Putamen (tissue), 1 donor: ENCODE data around the gene INHBB.
"Not testable (repeated sequence)": the region's sequence is repeated elsewhere in the genome, so short reads cannot be mapped to it uniquely, and the experiment has no call there.

Source experiments
- DNase-seq: peaks from one replicate; pipeline ENCODE4 v3.0.0-alpha.2; 2016; ENCODE audit warnings: low spot score

The INHBB gene

DNA sequence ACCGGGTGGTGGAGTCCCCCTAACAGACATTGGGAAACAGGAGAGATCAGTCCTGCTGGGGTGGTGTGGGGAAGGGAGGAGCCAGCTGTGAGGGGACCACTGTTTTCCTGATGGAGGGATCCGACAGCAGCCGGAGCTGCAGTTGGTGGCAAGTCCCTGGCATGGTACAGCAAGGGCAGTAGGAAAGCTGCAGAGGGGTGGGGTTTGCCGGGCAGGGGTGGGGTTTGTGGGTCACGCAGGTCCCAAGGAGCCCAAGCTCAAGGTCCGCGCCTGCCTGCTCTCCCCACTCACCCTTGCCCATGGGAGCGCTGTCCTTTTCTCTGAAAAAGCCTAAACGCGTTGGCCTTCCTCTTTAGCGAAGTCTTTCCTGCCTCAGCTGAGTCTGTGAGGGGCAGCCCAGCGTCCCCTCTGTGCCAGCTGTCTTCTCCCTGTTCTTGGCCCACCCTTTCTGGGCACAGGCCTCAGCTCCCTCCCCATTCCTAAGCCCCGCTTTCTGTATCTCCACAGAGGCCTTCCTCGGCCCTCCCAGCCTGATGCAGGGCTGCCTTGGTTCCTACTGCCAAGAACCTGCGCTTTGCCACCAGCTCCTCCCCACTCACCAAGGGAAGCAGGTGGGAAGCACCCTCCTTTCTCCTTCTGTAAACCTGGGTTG, 29.3 kb upstream of the INHBB start:
- DNase-seq: no peak

DNA sequence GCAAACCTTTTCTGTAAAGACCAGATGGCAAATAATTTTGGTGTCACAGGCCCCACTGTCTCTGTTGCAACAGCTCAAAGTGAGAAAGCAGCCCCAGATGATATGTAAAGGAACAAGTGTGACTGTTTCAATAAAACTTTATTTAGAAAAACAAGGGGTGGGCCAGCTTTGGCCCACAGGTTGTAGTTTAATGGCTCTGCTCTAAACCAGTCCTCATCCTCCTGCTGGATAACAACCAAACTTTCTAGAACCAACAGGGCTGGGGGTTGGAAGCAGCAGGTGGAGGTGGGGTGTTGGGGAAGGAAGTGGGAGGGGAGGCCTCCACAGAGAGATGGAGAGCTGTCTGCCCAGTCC, 28.8 kb upstream of the INHBB start:
- DNase-seq: no peak

DNA sequence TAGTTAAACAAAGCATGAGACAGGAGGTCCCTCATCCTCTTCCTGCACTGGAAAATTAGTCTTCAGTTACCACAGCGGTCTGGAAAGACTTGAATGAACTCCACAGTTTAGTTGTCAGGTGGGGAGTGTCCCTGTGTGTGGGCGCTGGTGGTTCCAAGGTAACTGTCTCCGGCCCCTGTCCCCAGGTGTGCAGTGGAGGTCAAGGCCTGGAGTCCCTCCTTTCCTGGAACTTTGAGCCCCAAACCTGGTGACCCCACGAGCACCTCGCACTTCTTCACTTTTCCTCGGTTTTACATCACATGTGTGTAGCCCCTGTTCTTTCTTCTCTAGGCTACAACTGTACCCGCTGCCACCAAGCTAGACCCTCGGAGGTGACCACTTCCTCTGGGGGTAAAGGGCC, 28.0 kb upstream of the INHBB start:
- DNase-seq: no peak

DNA sequence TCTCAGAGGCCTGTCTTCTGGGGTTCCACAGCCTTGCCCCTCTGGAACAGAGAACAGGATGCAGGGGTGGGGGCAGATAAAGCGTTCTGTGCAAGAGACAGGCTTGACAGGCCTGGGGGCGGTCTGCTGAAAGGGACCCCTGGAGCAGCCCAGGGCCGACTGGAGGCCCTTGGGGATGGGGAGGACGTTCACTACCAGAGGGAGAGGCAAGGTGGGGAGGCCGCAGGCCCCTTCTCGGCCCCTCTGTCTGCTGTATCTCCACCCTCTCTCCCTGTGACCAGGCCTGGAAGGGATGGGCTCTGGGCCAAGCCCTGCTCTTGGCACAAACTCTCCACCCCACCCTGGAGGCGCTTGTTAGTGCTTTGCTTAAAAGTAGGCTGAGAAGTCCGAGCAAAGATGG, 27.3 kb upstream of the INHBB start:
- no peak for DNase-seq

DNA sequence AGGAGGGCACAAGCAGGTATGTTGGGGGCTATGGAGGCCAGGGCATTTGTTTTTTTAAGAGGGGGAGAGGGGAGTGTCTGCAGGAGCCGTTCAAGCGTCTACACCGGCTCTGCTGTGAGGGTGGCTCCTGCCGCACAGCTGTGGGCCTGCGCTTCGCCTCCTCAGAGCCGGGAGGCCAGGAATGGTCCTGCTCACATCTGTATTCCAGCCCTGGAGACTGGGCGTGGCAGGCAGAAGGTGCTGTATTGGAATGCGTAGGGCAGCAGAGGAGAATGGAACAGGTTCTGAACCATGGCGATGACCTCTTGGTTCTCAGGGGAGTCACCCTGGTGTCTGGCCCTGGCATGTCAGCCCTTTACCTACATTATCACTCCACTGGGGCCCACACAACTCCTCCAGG, 26.8 kb upstream of the INHBB start:
- DNase-seq: no peak

DNA sequence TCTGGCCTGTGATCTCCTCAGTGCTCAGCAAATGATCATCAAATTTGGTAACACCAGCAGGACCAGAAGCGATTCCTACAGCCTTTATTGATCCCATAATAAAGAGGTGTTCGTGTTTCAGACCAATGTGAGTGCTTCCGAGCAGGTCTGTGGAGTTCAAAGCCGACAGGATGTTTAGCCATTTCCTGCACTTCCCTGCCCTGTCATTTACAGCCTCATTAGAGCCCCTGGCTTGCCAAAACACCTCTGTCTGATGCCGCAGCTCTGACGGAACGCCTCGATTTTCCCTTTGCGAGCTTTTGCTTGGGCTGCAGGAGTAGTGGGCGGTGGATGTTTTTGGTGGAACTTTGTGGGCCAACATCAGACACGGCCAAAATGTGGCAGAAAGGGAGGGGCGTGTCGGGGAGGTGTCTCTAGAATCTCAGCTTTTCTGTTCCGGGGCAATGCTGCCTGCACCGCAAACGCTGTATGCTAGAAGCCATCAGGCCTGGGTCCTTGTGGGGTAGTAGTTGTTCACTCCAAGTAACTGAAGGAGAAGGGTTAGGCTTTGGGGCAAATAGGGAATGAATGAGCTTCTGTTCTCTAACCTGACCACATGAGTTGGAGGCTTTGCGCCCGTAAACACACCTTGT, 26.1 kb upstream of the INHBB start:
- no peak for DNase-seq

DNA sequence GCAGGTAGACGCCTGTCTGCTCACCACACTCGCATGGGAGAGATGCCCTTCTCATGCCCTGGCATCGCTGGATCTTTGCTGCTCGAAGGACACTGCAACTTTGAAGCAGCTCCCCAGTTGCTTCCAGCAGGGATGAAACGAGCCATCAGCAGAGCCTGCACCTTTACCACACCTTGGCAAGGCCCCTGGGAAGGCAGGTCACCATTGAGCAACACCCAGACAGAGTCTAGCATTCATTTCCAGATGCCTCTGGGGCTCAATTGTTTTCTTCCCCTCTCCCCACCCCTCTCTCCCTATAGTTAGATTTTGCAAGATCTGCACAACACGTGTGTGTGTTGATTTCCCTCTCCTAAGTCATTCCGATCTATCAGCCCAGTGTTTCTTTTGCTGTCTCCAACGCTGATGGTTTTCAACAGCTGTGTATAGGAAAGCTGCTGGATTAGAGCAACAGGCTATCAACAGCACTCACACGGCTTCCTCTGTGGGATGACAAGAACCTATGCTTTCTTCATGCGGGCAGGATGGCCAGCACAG, 25.6 kb upstream of the INHBB start:
- DNase-seq: no peak

DNA sequence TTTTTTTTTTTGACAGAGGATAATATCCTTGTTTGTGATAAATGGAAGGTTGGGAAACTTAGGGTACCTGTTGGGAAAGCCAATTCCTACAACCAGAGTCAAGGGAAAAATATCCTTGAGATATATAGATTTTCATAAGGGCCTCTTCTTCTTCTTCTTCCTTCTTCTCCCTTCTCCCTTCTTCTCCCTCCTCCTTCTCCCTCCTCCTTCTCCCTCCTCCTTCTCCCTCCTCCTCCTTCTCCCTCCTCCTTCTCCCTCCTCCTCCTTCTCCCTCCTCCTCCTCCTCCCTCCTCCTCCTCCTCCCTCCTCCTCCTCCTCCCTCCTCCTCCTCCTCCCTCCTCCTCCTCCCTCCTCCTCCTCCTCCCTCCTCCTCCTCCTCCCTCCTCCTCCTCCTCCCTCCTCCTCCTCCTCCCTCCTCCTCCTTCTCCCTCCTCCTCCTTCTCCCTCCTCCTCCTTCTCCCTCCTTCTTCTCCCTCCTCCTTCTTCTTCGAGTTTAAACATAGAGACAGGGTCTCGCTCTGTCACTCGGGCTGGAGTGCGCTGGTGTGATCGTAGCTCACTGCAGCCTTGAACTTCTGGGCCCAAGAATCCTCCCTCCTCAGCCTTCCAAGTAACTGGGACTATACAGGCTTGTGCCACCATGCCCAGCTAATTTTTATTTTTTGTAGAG, 24.9 kb upstream of the INHBB start:
- DNase-seq: not testable (repeated sequence)

DNA sequence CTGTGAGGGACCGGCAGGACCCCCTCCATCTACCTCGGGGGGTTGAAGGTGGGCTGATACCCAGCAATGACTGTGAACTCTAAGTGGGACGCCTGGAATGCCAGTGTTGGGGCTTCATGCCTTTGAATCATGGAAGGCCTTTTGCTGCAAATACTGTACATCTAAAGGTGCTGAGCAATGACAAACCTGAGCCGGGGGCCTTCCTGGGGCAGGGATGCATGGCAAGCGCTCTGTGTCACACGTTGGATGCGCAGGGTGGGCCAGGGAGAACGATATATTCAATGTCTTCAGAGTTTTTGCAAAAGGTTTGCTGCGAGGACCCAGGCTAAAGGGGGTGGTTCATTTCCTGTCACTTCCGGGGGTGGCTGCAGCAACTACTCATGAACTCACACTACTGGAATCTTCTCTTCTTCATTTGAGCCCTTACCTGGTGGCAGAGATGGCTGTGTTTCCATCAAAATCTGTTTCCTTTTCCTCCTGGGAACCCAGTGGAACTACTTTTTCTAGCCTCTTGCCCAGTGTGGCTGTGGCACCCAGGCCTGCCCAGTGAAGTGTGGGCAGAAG, 24.1 kb upstream of the INHBB start:
- DNase-seq: no peak

DNA sequence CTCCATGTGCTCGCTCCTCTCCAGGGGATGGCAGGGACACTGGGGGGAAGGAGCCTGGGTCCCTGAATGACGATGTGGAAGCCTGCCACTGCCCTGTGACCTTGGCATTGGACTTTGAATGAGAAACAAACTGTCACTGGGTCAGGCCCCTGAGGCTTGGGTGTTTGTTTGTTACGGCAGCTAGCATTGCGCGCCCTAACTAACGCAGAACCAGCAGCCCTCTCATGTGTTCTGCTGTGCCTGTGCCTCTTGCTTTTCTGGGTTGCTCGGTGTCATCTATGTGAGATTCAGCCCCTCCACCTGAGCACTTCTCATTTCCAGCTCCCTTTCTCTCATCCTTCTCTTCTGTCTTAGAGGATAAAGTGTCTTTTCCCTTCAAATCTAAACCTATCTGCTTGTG, 23.6 kb upstream of the INHBB start:
- DNase-seq: no peak

DNA sequence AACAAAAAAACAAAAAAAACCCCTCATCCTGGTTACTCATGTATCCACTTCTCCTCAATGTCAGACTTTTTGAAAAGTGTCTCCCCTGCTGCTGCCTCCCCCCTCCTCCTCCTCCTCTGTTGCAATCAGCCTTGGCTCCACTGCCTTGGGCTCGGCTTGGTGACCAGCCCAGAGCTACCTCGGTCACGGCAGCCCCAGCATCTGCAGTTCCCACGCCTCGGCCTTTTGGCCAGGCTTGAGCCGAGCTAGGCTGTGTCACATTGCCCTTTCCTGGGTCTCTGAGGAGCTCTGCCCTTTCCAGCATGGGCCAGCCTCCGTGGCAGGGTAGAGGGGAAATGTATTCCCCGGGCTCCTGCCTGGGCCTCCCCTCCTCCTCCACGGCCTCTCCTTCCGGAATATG, 22.7 kb upstream of the INHBB start:
- no peak for DNase-seq

DNA sequence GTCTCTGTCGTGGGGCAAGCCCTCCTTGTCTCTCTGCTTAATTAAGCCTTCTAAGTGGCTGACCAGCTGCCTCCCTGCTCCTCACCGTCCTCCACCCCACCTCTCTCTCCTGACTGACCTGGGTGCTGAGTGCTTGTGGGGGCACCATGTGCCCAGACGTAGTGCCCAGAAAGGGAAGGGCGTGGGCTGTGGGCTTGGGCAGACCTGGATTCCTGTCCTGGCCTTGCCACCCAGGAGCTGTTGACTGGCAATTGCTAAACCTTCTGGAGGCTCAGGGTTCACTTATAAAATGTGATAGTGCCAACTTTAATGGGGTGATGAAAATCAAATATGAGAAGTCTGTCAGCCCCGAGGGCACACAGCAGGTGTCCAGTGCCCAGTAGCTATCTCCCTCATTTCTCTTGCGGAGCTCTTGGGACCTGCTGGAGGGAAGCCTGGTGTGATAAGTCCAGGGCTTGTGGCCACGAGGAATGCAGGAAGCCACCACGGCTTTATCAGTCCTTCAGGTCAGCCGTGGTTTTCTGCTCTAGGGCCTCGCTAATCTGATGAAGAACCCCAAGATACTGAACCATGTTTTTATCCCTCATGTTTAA, 22.0 kb upstream of the INHBB start:
- DNase-seq: no peak

DNA sequence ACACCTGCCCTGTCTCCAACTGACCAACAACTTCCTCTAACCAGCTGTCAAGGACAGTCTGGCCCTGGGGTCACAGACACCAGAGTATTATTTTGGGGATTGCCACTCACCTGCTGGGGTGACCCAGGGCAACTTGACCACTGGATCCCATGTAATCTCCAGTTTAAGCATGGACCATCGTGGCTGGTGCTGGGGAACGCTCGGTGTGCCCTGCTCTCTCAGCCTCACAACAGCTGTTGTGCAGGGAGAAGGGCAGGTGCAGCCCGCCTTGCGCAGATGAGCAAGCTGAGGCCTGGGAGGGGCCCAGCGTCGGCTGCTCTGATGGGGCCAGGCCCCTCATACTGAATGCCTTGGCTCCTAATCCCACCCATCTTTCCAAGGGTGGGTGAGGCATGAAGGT, 21.0 kb upstream of the INHBB start:
- no peak for DNase-seq

DNA sequence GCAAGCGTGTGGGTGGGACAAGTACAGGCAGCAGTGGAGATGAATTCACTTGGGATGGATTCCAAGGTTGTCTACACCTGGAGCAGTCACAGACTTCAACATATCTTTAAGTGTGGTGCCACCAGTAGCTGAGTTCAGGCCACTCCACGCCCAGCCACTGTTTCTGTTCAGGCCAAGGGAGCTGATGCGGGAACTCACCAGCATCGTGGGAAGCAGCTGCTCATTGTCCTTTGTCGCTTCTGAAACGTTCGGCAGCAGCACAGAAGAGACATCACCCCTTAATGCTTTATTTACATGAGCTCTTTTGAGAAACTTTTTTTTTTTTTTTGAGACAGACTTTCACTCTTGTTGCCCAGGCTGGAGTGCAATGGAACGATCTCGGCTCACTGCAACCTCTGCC, 19.9 kb upstream of the INHBB start:
- no peak for DNase-seq

DNA sequence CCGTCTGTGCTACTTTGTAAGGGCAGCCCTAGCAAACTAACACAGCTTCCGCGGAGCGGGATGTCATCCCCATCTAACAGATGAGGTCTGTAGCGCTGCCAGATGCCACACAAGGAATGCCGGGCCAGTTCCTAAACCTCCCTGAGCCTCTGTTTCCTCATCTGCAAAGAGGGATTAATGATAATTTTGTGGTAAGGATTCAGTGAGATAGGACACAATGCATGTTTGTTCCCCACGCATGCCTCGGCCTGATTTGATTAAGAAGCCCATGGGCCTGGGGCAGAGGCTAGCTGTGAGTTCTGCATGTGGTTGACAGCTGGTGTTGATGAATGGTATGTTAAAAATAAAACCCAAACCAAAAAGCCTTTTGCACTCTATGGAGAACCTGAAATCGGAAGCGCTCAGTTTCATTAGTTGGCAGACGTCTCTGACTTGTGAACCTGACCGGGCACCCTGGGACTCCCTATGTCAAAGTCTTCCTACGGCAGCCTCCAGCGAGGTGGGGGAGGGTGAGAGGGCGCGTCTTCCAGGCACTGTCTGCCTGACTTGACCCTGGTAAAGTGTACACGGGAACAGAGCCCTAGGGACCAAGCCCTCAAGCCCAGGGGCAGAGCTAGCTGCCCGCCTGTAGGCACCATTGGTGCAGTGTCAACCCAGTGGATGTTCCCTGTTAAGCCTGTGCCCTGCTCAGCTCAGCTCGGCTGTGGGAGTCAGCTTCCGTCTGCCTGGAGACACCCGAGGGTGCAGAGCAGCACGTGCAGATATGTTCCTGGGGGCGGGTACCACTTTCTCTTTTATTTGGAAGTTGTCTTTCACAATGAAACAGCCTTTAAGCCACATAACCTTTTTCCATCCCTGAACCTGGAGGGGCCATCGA, 14.8 kb upstream of the INHBB start:
- no peak for DNase-seq

DNA sequence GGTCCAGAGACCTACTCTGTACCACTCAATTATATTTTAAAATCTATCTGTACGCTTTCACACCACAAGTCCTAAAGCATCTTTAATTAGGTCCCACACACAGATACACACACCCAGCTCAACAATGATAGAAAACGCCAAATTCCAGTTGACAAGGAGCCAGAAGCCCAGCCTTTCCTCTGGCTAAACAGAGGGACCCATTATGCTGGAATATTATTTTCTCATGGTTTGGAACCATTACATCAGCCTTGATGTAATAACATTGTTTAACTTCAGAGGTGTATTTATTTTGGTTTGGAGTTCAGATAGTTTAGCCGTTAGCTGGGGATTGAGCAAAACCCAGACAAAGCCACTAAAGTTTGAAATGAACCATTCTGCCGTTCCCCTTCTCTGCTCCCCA, 14.0 kb upstream of the INHBB start:
- no peak for DNase-seq

DNA sequence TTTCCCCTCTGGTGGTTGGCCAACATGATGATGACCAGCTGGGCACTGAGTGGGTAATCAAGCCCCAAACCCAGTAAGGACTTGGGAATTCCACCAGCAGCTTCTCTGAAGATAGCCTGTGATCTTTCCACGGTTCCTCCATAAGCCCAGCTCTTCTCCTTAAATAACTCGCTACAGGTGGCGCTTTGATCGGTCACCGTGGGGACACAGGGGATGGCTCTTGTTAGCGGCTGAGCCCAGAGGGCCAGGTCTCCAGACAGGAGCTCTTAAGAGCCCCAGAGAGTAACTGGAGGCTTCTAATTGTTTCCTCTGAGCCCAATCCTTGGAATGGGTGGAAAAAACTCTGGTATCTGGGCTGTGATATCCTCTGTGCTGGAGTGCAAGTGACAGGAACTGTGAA, 13.6 kb upstream of the INHBB start:
- no peak for DNase-seq

DNA sequence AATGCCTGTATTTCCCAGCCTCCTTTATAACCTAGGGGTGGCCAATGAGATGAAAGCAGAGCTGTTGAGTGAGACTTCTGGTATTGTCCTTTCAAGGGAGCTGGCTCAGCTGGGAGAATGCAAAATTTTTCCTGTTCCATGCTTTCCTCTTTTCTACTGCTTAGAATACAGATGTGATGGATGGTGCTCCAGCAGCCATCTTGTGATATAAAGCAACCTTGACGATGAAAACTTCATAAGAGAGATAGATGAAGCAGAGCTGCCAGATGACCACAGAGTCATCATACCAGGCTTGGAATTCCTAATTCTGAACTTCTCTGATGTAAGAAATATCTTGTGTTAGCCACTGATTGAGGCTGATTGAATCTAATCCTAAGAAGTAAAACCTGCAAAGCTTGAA, 11.9 kb upstream of the INHBB start:
- no peak for DNase-seq

DNA sequence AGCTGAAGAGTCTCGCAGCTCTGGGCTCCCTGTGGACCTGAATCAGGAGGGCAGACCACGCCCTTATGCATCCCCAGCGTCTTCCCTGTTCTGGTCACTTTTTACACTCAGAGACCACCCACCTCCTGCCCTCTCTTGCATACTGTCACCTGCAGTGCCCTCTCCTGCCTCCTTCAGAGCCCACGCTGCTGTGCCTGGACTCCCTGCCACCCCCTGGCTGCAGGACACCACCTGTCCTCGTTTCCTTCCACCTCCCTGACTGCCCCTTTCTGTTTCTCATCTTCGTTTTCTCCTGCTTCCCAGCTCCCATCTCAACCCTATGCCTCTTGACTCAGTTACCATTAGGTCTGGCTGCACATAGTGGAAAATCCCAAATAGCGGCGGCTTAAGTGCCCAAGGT, 9.2 kb upstream of the INHBB start:
- no peak for DNase-seq

DNA sequence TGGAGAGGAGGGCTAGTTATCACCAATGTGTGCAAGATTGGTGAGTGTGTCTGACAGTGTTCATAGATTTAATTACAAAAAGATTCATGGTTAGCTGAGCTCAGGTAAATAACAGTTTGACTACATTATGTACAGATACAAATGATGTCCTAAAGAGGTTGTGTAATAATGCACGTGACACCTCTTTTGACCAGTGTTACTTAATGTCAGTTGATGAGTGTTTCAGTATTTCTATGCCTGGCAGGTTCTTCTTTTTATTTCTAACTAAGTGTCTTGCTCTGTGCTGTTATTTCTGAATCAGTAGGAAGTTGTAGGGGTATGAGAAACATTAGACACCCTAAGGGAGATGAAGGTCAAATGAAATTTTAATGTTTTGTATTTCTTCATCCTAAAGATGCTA, 7.9 kb upstream of the INHBB start:
- DNase-seq: no peak

DNA sequence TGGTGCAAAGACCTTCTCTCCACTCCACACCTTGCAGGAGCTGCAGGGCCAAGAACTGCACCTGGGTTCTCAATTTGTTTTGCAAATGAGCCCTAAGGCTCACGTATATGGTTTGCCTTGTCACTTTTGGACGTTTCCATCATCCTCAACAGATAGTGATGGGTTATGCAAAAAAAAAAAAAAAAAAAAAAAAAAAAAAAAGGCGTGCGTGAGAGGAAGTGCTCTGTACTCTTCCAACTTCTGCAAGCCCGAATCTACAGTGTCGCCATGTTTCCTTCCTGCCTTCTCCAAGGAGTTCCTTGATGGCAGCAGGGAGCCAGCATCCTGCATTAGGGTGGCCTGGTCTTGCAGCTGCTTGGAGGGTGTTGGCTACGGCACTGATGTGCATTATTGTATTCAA, 4.0 kb upstream of the INHBB start:
- DNase-seq: no peak

DNA sequence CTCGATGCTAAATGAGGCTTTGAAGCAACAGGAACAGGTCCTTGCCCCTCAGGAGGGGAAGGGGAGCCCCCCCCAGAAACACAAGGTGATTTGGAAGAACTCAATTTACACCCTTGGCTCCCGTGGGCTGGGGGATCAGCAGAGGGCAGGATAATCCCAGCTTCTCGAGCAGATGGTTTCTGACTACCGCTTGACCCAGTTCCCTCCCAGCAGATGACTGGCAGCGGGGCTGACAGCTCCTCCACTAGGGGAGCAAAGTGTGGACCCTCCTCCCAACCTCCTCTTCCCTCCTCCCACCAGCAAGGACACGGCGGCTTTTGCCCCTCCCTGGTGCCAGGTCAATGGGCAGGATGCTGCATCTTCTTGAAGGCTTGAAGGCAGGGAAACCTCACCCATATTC, 3.5 kb upstream of the INHBB start:
- DNase-seq: no peak
